Measurements from ENCODE around the gene CREBRF. TPM values are rescaled to one million over a fixed set of nuclear protein-coding genes. Genes with fewer than 3 reads are reported as not detected.
"Not testable (repeated sequence)": the region's sequence is repeated elsewhere in the genome, so short reads cannot be mapped to it uniquely, and the experiment has no call there.

CREBRF gene
- polyA plus RNA-seq, 3 donors: 23.1 to 27.6 (median 23.6) TPM

DNA sequence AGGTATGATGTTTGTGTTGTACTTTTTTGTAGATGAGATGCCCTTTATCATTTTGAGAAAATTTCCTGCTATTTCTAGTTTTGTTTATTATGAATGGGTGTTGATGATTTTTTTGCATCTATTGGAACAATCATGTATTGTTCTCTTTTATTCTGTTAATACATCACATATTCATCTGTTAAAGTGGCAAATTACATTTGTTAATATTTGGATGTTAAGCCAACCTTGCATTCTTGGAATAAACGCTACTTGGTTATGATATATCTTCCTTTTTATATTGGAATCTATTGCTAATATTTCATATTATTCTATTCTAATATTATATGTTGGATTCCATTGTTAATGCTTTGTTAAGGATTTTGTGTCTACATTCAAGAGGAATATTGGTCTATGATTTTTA, 63.6 kb downstream of the CREBRF start:
- no peak overlapping the region for H3K27ac ChIP-seq (ENCODE audit: low read depth in 1 of 2, low read length in 2 of 2)
- Mint-ChIP-seq H3K4me1 (no peaks in the 10 kb centered on the region), H3K27ac (no peak overlapping the region), H3K27me3 (ENCODE audit: low read depth in 3 of 3) (no peaks in the 10 kb centered on the region), H3K9me3 (peaks cover 0 to 12% (median 8%) of the 10 kb centered on the region in 7 donors), H3K36me3 (peaks cover 55 to 70% of the 10 kb centered on the region in 2 donors), H3K4me3 (no peak overlapping the region)
- no peaks in the 10 kb centered on the region for H3K9me3 ChIP-seq (replicated peaks in 1 of 2; ENCODE audit: control insufficient read depth in 1 of 2, insufficient read depth in 1 of 2, low read length in 2 of 2)
- H3K27me3 ChIP-seq (ENCODE audit: control insufficient read depth in 2 of 2, insufficient read depth in 2 of 2, low read length in 2 of 2): no peaks in the 10 kb centered on the region
- no peak for DNase-seq
- no CpG with 5 or more reads among the region's 1 CpG for WGBS (ENCODE audit: insufficient coverage)
- no peak overlapping the region for H3K4me3 ChIP-seq (replicated peaks in 1 of 3; ENCODE audit: low read depth in 2 of 3, low read length in 3 of 3)
- no peaks in the 10 kb centered on the region for H3K79me2 ChIP-seq (ENCODE audit: insufficient read depth, low read length)
- no peak overlapping the region for H3K9ac ChIP-seq (ENCODE audit: insufficient read depth, low read length, poor library complexity, severe bottlenecking)
- no peak overlapping the region for H2AFZ ChIP-seq (ENCODE audit: insufficient read depth, low read depth, low read length, poor library complexity, severe bottlenecking)
- H3K4me1 ChIP-seq (ENCODE audit: control insufficient read depth in 1 of 2, insufficient read depth in 2 of 2, low read length in 2 of 2): no peaks in the 10 kb centered on the region
- peaks cover 23% of the 10 kb centered on the region for H4K20me1 ChIP-seq (ENCODE audit: insufficient read depth, low read length)
- TF ChIP-seq, protein P1, sequence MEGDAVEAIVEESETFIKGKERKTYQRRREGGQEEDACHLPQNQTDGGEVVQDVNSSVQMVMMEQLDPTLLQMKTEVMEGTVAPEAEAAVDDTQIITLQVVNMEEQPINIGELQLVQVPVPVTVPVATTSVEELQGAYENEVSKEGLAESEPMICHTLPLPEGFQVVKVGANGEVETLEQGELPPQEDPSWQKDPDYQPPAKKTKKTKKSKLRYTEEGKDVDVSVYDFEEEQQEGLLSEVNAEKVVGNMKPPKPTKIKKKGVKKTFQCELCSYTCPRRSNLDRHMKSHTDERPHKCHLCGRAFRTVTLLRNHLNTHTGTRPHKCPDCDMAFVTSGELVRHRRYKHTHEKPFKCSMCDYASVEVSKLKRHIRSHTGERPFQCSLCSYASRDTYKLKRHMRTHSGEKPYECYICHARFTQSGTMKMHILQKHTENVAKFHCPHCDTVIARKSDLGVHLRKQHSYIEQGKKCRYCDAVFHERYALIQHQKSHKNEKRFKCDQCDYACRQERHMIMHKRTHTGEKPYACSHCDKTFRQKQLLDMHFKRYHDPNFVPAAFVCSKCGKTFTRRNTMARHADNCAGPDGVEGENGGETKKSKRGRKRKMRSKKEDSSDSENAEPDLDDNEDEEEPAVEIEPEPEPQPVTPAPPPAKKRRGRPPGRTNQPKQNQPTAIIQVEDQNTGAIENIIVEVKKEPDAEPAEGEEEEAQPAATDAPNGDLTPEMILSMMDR (IDR thresholded peaks at IDR 0.05): no peak
- peaks cover 38 to 65% of the 10 kb centered on the region in 2 donors for H3K36me3 ChIP-seq (replicated peaks in 1 of 2; ENCODE audit: control insufficient read depth in 1 of 2, insufficient read depth in 2 of 2, low read length in 2 of 2)
- intact Hi-C loops (cut with micrococcal nuclease): no loop called here
- H3K4me2 ChIP-seq (replicated peaks; ENCODE audit: extremely low read depth, low read length, poor library complexity, severe bottlenecking): no peak overlapping the region

DNA sequence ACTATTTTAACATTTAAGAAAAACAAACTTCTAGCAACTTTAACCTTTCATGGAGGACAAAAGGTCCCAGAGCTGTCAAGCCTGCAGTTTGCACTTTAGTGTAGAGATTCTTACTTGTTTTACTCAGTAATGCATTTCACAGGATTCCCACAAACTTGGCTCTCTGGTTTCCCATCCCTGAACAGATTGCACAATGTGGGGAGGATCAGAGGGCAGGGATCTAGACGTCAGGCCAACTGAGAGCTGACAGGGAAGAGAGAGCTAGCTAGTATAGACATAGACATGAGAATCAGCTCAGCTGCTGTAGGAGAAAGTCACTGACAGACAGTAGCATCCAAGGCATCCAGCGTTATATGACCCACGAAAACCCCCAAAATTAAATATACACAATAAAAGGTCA, 67.3 kb downstream of the CREBRF start:
- Mint-ChIP-seq H3K4me3 (no peak overlapping the region), H3K36me3 (peaks cover 63 to 78% of the 10 kb centered on the region in 2 donors), H3K4me1 (no peaks in the 10 kb centered on the region), H3K27ac (peak overlapping the region in 2 of 7 donors; percentile 28 to 33), H3K27me3 (ENCODE audit: low read depth in 3 of 3) (no peaks in the 10 kb centered on the region), H3K9me3 (peaks cover 0 to 12% (median 7%) of the 10 kb centered on the region in 7 donors)
- H3K4me2 ChIP-seq (replicated peaks; ENCODE audit: extremely low read depth, low read length, poor library complexity, severe bottlenecking): no peak overlapping the region
- H3K79me2 ChIP-seq (ENCODE audit: insufficient read depth, low read length): no peaks in the 10 kb centered on the region
- DNase-seq: no peak
- no peak overlapping the region for H3K9ac ChIP-seq (ENCODE audit: insufficient read depth, low read length, poor library complexity, severe bottlenecking)
- no peak overlapping the region for H2AFZ ChIP-seq (ENCODE audit: insufficient read depth, low read depth, low read length, poor library complexity, severe bottlenecking)
- H4K20me1 ChIP-seq (ENCODE audit: insufficient read depth, low read length): peaks cover 39% of the 10 kb centered on the region
- H3K36me3 ChIP-seq (replicated peaks in 1 of 2; ENCODE audit: control insufficient read depth in 1 of 2, insufficient read depth in 2 of 2, low read length in 2 of 2): peaks cover 38 to 77% of the 10 kb centered on the region in 2 donors
- no peaks in the 10 kb centered on the region for H3K4me1 ChIP-seq (ENCODE audit: control insufficient read depth in 1 of 2, insufficient read depth in 2 of 2, low read length in 2 of 2)
- H3K27me3 ChIP-seq (ENCODE audit: control insufficient read depth in 2 of 2, insufficient read depth in 2 of 2, low read length in 2 of 2): no peaks in the 10 kb centered on the region
- intact Hi-C loops (cut with micrococcal nuclease): no loop called here
- no peaks in the 10 kb centered on the region for H3K9me3 ChIP-seq (replicated peaks in 1 of 2; ENCODE audit: control insufficient read depth in 1 of 2, insufficient read depth in 1 of 2, low read length in 2 of 2)
- TF ChIP-seq, protein P1 (IDR thresholded peaks at IDR 0.05): no peak
- H3K27ac ChIP-seq (ENCODE audit: low read depth in 1 of 2, low read length in 2 of 2): no peak overlapping the region
- no CpG with 5 or more reads among the region's 3 CpGs for WGBS (ENCODE audit: insufficient coverage)
- no peak overlapping the region for H3K4me3 ChIP-seq (replicated peaks in 1 of 3; ENCODE audit: low read depth in 2 of 3, low read length in 3 of 3)

DNA sequence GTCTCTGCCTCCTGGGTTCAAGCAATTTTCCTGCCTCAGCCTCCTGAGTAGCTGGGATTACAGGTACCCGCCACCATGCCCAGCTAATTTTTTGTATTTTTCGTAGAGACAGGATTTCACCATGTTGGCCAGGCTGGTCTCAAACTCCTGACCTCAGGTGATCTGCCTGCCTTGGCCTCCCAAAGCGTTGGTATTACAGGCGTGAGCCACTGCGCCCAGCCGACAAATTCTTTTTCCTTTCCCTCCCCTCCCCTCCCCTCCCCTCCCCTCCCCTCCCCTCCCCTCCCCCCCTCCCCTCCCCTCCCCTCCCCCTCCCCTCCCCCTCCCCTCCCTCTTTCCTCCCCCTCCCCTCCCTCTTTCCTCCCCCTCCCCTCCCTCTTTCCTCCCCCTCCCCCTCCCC, 76.0 kb downstream of the CREBRF start:
- H3K27ac Mint-ChIP-seq; H3K4me3 ChIP-seq (replicated peaks in 1 of 3; ENCODE audit: low read depth in 2 of 3, low read length in 3 of 3); H3K9me3 Mint-ChIP-seq; H3K27me3 ChIP-seq (ENCODE audit: control insufficient read depth in 2 of 2, insufficient read depth in 2 of 2, low read length in 2 of 2); H3K9ac ChIP-seq (ENCODE audit: insufficient read depth, low read length, poor library complexity, severe bottlenecking); intact Hi-C loops (cut with micrococcal nuclease); H3K79me2 ChIP-seq (ENCODE audit: insufficient read depth, low read length); H3K4me1 ChIP-seq (ENCODE audit: control insufficient read depth in 1 of 2, insufficient read depth in 2 of 2, low read length in 2 of 2); H3K4me3 Mint-ChIP-seq; DNase-seq; H3K4me1 Mint-ChIP-seq; H2AFZ ChIP-seq (ENCODE audit: insufficient read depth, low read depth, low read length, poor library complexity, severe bottlenecking); H3K27ac ChIP-seq (ENCODE audit: low read depth in 1 of 2, low read length in 2 of 2); H3K9me3 ChIP-seq (replicated peaks in 1 of 2; ENCODE audit: control insufficient read depth in 1 of 2, insufficient read depth in 1 of 2, low read length in 2 of 2); H3K4me2 ChIP-seq (replicated peaks; ENCODE audit: extremely low read depth, low read length, poor library complexity, severe bottlenecking); H3K27me3 Mint-ChIP-seq (ENCODE audit: low read depth in 3 of 3); H4K20me1 ChIP-seq (ENCODE audit: insufficient read depth, low read length): not testable (repeated sequence)
- H3K36me3 ChIP-seq (replicated peaks in 1 of 2; ENCODE audit: control insufficient read depth in 1 of 2, insufficient read depth in 2 of 2, low read length in 2 of 2): peaks cover 44 to 83% of the 10 kb centered on the region in 2 donors
- 100% methylated on average over 2 of the region's 6 CpGs for WGBS (ENCODE audit: insufficient coverage)
- H3K36me3 Mint-ChIP-seq: peaks cover 57 to 70% of the 10 kb centered on the region in 2 donors

All from CD14-positive monocyte (primary cell).